ENCODE data around the gene MSH4.
"Not testable (repeated sequence)": the region's sequence is repeated elsewhere in the genome, so short reads cannot be mapped to it uniquely, and the experiment has no call there.

MSH4 gene

GRCh38 chr1:75796376-75797272, at the start of gene MSH4:
MSH4 (plus strand) TSS chr1:75796882; CDS start chr1:75796986, 104 bp downstream.
- TF ChIP-seq CTCF (IDR thresholded peaks at IDR 0.05; ENCODE audit: low read depth, low read length), result no peak
- DNase-seq (ENCODE audit: extremely low read depth, low read depth), result no peak

- DNase-seq (ENCODE audit: extremely low read depth, low read depth), result not testable (repeated sequence)
Measured at GRCh38 chr1:75757210-75757609, 39.5 kb upstream of the MSH4 start.

GRCh38 chr1:75758543-75758942, 38.1 kb upstream of the MSH4 start:
- DNase-seq (ENCODE audit: extremely low read depth, low read depth), result not testable (repeated sequence)

- no peak for DNase-seq (ENCODE audit: extremely low read depth, low read depth)
- TF ChIP-seq CTCF (IDR thresholded peaks at IDR 0.05; ENCODE audit: low read depth, low read length), result no peak
Measured at GRCh38 chr1:75764057-75764655, 32.5 kb upstream of the MSH4 start.

GRCh38 chr1:75765697-75766355, 30.9 kb upstream of the MSH4 start:
- TF ChIP-seq CTCF (IDR thresholded peaks at IDR 0.05; ENCODE audit: low read depth, low read length), result no peak
- peak; percentile 16 for DNase-seq (ENCODE audit: extremely low read depth, low read depth)

GRCh38 chr1:75768016-75768415, 28.7 kb upstream of the MSH4 start:
- no peak for TF ChIP-seq CTCF (IDR thresholded peaks at IDR 0.05; ENCODE audit: low read depth, low read length)
- DNase-seq (ENCODE audit: extremely low read depth, low read depth), result no peak

GRCh38 chr1:75770761-75771160, 25.9 kb upstream of the MSH4 start:
- no peak for DNase-seq (ENCODE audit: extremely low read depth, low read depth)
- no peak for TF ChIP-seq CTCF (IDR thresholded peaks at IDR 0.05; ENCODE audit: low read depth, low read length)

- TF ChIP-seq CTCF (IDR thresholded peaks at IDR 0.05; ENCODE audit: low read depth, low read length), result no peak
- no peak for DNase-seq (ENCODE audit: extremely low read depth, low read depth)
Measured at GRCh38 chr1:75771978-75772377, 24.7 kb upstream of the MSH4 start.

- DNase-seq (ENCODE audit: extremely low read depth, low read depth), result not testable (repeated sequence)
Measured at GRCh38 chr1:75777812-75778211, 18.9 kb upstream of the MSH4 start.

- not testable (repeated sequence) for DNase-seq (ENCODE audit: extremely low read depth, low read depth)
Measured at GRCh38 chr1:75778694-75779093, 18.0 kb upstream of the MSH4 start.

GRCh38 chr1:75780183-75780582, 16.5 kb upstream of the MSH4 start:
- DNase-seq (ENCODE audit: extremely low read depth, low read depth), result not testable (repeated sequence)

GRCh38 chr1:75783920-75784319, 12.8 kb upstream of the MSH4 start:
- not testable (repeated sequence) for DNase-seq (ENCODE audit: extremely low read depth, low read depth)

Data from AG09319 (cell line).